SK-N-MC (cell line): ENCODE measurements around the gene ORMDL2.
A peak's percentile ranks its signal among the peaks of the same experiment; 100 is the strongest.

Source experiments
- DNase-seq: peaks from one replicate; pipeline ENCODE4 v3.0.0-alpha.2; 2011; ENCODE audit warnings: low read depth, low spot score
- H3K27ac ChIP-seq: fragments of 200-600 bp; sonication (generic); 2 replicates; pipeline ENCODE4 v1.5.1; 2016; ENCODE audit warnings: mixed run types
- H3K36me3 ChIP-seq: fragments of 200-600 bp; sonication (generic); 2 replicates; pipeline ENCODE4 v1.6.1; 2017; ENCODE audit warnings: antibody characterized with exemption, low read length, mixed read lengths; ENCODE audit not compliant: insufficient read depth
- H3K4me3 ChIP-seq: fragments of 200-600 bp; sonication (generic); 2 replicates; pipeline ENCODE4 v1.5.1; 2016
- H3K9ac ChIP-seq: fragments of 200-600 bp; sonication (generic); 2 replicates; pipeline ENCODE4 v1.8.0; 2017; ENCODE audit warnings: mixed run types, mixed read lengths; ENCODE audit not compliant: insufficient read length
- H3K9me3 ChIP-seq: fragments of 200-600 bp; sonication (generic); 2 replicates; pipeline ENCODE4 v1.6.1; 2017; ENCODE audit warnings: low read depth, mild to moderate bottlenecking, antibody characterized with exemption, low read length, moderate library complexity, mixed read lengths
- EZH2 ChIP-seq: fragments of 200-600 bp; sonication (generic); IDR thresholded peaks from one replicate; pipeline ENCODE4 v1.6.1; 2017; ENCODE audit warnings: antibody characterized with exemption
- FOXP2 ChIP-seq: optimal IDR thresholded peaks from 2 replicates; pipeline ENCODE3; 2011; ENCODE audit warnings: mild to moderate bottlenecking, moderate library complexity; ENCODE audit not compliant: insufficient read depth; ENCODE audit errors: extremely low read length, control extremely low read depth
- POLR2AphosphoS5 ChIP-seq: IDR thresholded peaks from 2 replicates; pipeline ENCODE4 v1.6.1; 2012; ENCODE audit warnings: mild to moderate bottlenecking, low read depth, low read length, borderline replicate concordance

The ORMDL2 gene

GRCh38 chr12:55818886-55819285 is 1.0 kb downstream of the ORMDL2 start:
- peak overlapping the region; percentile 82 for H3K9ac ChIP-seq

GRCh38 chr12:55820679-55821078 is 2.8 kb downstream of the ORMDL2 start:
- Histone ChIP-seq H3K27ac (0 out of 2 replicates have a peak overlapping the region, but pooled peaks have one; percentile 16), H3K9ac (no peak overlapping the region), H3K9me3 (no peaks in the 10 kb centered on the region), H3K36me3 (peaks cover 50% of the 10 kb centered on the region), H3K4me3 (no peak overlapping the region)
- TF ChIP-seq POLR2AphosphoS5 (no peak), EZH2 (no peak), FOXP2 (no peak)
- no peak for DNase-seq

More at GRCh38 chr12:55818886-55819285, 1.0 kb downstream of the ORMDL2 start:
- Histone ChIP-seq H3K4me3 (peak overlapping the region; percentile 99), H3K27ac (no peak overlapping the region), H3K9me3 (no peaks in the 10 kb centered on the region), H3K36me3 (peaks cover 68% of the 10 kb centered on the region)
- no peak for TF ChIP-seq POLR2AphosphoS5
- TF ChIP-seq FOXP2, result no peak
- TF ChIP-seq EZH2, result no peak
- no peak for DNase-seq

- Histone ChIP-seq H3K4me3 (no peak overlapping the region), H3K36me3 (peaks cover 50% of the 10 kb centered on the region), H3K9ac (no peak overlapping the region), H3K9me3 (no peaks in the 10 kb centered on the region), H3K27ac (no peak overlapping the region)
- no peak; the same call in 1 of the 2 replicates for TF ChIP-seq POLR2AphosphoS5
- no peak for DNase-seq
Measured at GRCh38 chr12:55822228-55822627, 4.4 kb downstream of the ORMDL2 start.

GRCh38 chr12:55823419-55823818 is 5.6 kb downstream of the ORMDL2 start:
- no peak for DNase-seq
- H3K27ac ChIP-seq, result no peak overlapping the region
- peaks cover 59% of the 10 kb centered on the region for H3K36me3 ChIP-seq
- no peaks in the 10 kb centered on the region for H3K9me3 ChIP-seq
- no peak overlapping the region for H3K4me3 ChIP-seq
- no peak overlapping the region for H3K9ac ChIP-seq
- TF ChIP-seq EZH2 (no peak), POLR2AphosphoS5 (no peak), FOXP2 (no peak)

- TF ChIP-seq FOXP2, result no peak
- no peak for TF ChIP-seq EZH2
- TF ChIP-seq POLR2AphosphoS5, result no peak
- H3K9ac ChIP-seq, result peak overlapping the region; percentile 53
- H3K27ac ChIP-seq, result peak overlapping the region; percentile 46; the same call in 1 of the 2 replicates
- peaks cover 49% of the 10 kb centered on the region for H3K36me3 ChIP-seq
- no peak for DNase-seq
- H3K4me3 ChIP-seq, result peak overlapping the region; percentile 1; the same call in 1 of the 2 replicates
- H3K9me3 ChIP-seq, result no peaks in the 10 kb centered on the region
Measured at GRCh38 chr12:55824726-55825125, 6.9 kb downstream of the ORMDL2 start.

- Histone ChIP-seq H3K9me3 (no peaks in the 10 kb centered on the region), H3K4me3 (peak overlapping the region; percentile 91), H3K27ac (no peak overlapping the region), H3K9ac (no peak overlapping the region), H3K36me3 (peaks cover 19% of the 10 kb centered on the region)
- no peak for DNase-seq
- no peak for TF ChIP-seq EZH2
- no peak for TF ChIP-seq FOXP2
- TF ChIP-seq POLR2AphosphoS5, result no peak
Measured at GRCh38 chr12:55827806-55828205, 10.0 kb downstream of the ORMDL2 start.

- Histone ChIP-seq H3K9me3 (no peaks in the 10 kb centered on the region), H3K27ac (peak overlapping the region; percentile 79; the same call in 1 of the 2 replicates), H3K9ac (peak overlapping the region; percentile 74), H3K4me3 (peak overlapping the region; percentile 91), H3K36me3 (peaks cover 13% of the 10 kb centered on the region; the same call in 1 of the 2 replicates)
- DNase-seq, result no peak
- TF ChIP-seq POLR2AphosphoS5, result no peak
- no peak for TF ChIP-seq FOXP2
- no peak for TF ChIP-seq EZH2
Measured at GRCh38 chr12:55828357-55828756, 10.5 kb downstream of the ORMDL2 start.

GRCh38 chr12:55829967-55830600 is 12.2 kb downstream of the ORMDL2 start:
- no peak for DNase-seq
- TF ChIP-seq EZH2 (no peak), POLR2AphosphoS5 (peak; percentile 88)
- Histone ChIP-seq H3K9ac (peak overlapping the region; percentile 83), H3K4me3 (peak overlapping the region; percentile 91), H3K36me3 (peaks cover 11% of the 10 kb centered on the region; the same call in 1 of the 2 replicates), H3K9me3 (no peaks in the 10 kb centered on the region), H3K27ac (peak overlapping the region; percentile 69)
